H54 (cell line): ENCODE measurements around the gene CWC15.
"Not testable (repeated sequence)": the region's sequence is repeated elsewhere in the genome, so short reads cannot be mapped to it uniquely, and the experiment has no call there.

Source experiments
- DNase-seq: peaks from one replicate; pipeline ENCODE4 v3.0.0; 2011; ENCODE audit warnings: low spot score, mixed read lengths; ENCODE audit not compliant: insufficient read length
- FAIRE-seq: peaks from 3 replicates; lab custom pipeline; 2011; peaks lifted over from hg19 to GRCh38; lab: Jason Lieb, UNC
- POLR2A ChIP-seq: IDR thresholded peaks from 2 replicates; pipeline ENCODE4 v1.6.1; 2011; ENCODE audit warnings: low read depth, mild to moderate bottlenecking, low read length

The CWC15 gene

DNA sequence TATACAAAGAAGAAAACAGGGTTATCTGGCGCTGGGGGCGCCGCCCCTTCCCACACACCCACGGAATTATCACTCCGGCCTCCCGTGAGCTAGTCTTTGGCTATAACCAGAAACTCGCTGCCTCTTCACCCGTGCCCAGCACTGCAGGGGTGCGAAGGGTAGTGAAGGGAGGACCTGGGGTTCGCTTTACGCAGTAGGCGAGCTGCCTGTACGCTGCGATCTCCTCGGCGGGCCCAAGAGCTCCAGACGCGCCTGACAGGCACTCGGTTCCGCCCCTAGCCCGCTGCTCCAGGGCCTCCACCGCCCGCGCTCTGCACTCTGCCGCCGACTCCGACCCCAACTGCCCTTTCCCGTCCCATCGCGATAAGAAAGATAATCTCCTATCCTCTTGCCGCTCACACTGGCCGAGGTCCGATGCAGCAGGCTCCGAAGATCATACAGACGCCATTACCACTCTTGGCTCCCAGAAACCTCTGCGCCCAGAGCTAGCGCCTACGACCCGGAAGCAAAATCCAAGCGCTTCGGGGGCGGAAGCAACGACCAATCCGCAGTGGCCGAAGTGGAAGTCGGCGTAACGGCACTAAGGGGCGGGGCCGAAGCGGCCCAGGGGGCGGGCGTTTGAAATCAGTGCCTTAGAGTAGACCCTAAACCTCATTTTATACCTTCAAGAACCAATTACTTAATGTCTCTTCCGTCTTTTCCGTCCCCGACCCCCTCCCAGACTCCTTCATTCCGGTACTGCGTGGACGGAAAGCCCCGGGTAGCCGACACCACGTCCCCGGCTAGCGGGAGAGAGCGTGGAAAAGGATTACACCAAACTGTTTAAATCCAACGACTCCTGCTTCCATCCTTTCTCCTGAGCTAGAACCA, at the start of gene CWC15, which contains the start of gene KDM4D:
Gene CWC15 (minus strand): TSS at position 458 of the 870 bp plus-strand sequence. CDS start 1,371 bp downstream, outside the sequence.
Gene KDM4D (plus strand): TSS at position 611 of the 870 bp plus-strand sequence. CDS start 23,664 bp downstream, outside the sequence.
- TF ChIP-seq POLR2A: peak; percentile 64
- FAIRE-seq (peak; percentile 93), DNase-seq (peak; percentile 70)

DNA sequence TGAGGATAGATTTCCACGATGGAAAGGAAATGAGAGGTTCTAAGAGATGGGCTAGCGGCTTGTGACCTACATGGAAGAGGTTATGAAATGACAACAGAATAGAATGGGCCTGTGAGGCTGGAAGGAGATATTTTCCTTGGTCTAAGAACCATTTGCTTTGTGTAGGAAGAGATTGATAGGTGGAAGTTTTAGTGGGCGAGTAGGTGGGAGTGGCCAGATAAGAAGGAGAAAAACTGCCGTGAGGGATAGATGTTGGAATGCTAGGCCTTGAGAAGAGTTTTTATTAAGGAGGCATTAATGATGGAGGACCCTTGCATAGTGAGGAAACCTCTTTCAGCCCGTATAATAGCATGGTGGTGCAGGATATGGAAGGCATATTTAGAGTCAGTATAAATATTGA, 48.1 kb upstream of the CWC15 start:
- DNase-seq, FAIRE-seq: not testable (repeated sequence)

DNA sequence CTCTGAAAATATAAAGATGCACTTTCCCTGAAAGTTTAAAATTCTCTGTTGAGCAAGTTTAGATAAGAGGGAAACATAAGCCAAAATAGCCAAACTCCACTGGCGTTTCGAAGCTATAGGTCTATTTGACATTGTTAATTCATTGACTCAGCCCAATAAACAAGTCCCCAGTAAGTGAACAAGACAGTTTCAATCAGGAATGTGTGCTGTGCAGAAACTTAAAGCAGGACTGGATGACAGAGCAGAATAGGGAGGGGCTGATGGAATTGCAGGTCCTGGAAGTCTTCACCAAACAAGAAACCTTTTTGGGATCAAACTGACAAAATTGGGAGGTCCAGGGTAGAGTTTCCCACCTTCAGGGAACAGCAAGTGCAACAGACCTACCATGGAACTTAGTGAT, 42.8 kb upstream of the CWC15 start:
- FAIRE-seq (no peak), DNase-seq (no peak)

DNA sequence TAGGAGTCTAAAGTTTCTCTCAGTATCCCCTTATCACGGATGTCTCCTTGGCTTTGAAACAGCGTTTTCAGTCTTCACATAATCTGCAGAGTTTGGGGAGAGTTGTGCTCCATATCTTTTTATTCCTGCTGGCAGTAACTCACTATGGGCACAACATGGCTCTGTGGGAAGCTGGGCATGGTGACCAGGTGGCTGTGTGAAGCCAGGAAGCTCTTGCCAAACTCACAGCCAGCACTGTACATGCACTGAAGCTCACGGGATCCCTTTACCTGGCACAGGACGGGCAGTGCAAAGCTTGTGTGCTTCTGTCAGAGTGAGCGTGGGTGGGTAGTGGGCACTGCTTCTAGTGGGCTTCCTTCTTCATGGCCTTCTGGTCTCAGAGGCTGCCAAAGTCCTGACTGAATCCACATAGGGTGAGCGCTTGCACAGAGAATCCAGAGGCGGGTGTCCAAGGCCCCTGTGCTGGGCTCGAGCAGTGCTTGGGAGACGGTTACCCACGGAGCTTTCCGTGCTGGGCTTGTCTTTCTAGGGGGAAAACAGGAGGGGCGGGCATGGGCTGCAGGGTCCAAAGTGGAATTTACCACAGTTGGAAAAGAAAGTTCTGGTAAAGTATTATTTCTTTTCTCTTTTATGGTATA, 40.9 kb upstream of the CWC15 start:
- no peak for FAIRE-seq
- no peak for TF ChIP-seq POLR2A
- no peak for DNase-seq

More for the DNA sequence above, 42.8 kb upstream of the CWC15 start:
- no peak for TF ChIP-seq POLR2A

DNA sequence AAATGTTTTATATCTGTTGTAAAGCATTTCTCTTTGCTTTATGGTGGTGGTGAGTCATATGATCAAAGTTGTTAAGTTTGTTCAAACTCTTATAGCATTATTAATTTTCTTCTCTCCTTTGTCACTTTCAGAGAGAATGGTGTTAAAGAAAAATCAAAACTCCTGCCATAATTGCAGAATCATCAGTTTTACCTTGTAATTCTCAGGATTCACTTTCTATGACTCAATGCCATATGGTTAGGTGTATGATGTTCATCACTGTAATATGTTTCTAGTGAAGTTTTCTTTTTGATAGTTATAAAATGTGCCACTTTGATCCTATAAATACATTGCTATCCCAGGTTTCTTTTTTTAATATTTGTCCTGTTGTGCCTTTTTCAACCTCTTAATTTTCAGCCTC, 38.0 kb upstream of the CWC15 start:
- no peak for TF ChIP-seq POLR2A
- DNase-seq: no peak
- no peak for FAIRE-seq

DNA sequence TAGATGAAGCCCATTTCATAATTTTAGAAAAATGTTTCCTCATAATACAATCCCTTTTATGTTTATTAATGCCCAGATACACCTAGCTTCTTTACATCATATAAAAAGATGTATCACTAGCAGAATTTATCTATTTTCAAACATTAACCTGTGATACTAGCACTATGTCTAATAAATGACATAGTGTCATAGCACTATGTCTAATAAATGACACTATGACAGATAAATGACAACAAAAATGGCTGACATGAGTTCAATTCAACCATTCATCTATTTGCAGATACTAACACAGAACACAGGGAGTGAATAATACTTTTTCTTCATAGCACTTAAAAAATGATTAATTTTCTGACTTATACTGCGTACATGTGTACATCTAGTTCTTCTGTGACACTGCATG, 32.3 kb upstream of the CWC15 start:
- no peak for TF ChIP-seq POLR2A
- DNase-seq (no peak), FAIRE-seq (no peak)

DNA sequence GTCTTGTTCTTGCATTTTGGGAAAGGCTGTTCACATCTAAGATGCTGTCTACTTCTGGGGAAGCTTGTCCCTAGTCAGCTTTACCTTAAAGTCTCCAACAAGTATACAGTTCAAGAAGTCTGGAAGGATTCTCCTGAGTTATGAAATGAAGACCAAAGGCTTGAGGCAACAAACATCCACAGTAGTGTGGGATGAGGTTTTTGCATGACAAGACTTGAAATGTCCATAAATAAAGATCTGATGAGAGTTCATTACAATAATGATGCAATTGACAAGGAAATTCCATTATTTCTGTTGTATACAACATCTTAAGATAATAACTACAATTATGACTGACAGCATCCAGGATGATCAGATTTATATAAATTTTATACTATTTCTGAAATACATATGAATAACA, 30.4 kb upstream of the CWC15 start:
- no peak for TF ChIP-seq POLR2A
- DNase-seq (no peak), FAIRE-seq (no peak)

DNA sequence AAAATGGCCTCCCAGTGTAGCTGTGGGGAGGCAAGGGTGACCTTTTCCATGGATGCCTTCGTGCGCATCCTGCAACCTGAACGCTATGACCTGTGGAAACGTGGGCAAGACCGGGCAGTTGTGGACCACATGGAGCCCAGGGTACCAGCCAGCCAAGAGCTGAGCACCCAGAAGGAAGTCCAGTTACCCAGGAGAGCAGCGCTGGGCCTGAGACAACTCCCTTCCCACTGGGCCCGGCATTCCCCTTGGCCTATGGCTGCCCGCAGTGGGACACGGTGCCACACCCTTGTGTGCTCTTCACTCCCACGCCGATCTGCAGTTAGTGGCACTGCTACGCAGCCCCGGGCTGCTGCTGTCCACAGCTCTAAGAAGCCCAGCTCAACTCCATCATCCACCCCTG, 24.9 kb upstream of the CWC15 start:
- no peak for TF ChIP-seq POLR2A
- FAIRE-seq: no peak
- DNase-seq: no peak

DNA sequence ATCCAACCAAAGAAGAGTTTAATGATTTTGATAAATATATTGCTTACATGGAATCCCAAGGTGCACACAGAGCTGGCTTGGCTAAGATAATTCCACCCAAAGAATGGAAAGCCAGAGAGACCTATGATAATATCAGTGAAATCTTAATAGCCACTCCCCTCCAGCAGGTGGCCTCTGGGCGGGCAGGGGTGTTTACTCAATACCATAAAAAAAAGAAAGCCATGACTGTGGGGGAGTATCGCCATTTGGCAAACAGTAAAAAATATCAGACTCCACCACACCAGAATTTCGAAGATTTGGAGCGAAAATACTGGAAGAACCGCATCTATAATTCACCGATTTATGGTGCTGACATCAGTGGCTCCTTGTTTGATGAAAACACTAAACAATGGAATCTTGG, 24.1 kb upstream of the CWC15 start:
- no peak for FAIRE-seq
- no peak for TF ChIP-seq POLR2A

DNA sequence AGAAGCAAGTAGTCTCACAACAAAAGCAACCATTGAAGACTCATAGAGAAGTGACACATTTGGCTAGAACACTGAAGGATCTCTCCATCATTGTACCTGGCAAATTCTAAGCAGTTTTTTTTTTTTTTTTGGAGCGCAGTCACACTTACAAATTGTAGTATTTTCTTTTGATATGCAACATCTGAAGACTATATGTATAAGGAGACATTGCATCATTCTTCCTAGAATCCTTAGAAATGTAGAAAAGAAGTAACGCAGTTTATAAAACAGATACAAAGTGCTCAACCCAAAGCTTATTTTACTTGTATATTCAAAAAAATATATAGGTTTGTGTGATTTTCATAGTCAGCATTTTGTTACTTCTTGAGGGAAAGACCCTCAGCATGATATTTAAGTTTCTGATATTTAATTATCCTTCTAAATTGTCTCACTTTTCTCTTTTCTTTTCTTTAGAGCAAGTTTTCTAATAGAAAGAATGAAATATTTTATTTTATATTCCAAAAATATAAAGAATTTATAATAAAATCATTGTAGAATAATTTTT, 20.1 kb upstream of the CWC15 start:
- TF ChIP-seq POLR2A: no peak
- DNase-seq: no peak

More for the DNA sequence above, 24.1 kb upstream of the CWC15 start:
- DNase-seq: no peak

DNA sequence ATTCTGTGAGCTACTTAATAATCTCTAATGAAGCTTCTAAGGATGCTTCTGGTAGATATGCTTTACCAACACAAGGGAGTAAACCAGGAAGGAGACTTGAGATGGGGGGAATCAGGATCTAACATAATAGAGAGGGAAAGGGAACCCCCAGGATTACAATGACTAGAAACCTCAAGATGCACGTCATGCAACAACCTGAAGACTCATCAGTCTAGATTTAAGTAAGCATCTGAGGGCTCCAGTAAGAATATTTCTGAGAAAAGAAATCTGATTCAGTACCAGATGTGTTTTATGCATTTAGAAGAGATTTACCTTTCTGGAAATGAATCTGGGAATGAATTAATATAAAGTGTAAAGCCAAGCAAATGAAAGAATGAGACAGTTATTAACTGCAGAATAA, 15.4 kb upstream of the CWC15 start:
- no peak for FAIRE-seq
- no peak for TF ChIP-seq POLR2A

More for the DNA sequence above, 20.1 kb upstream of the CWC15 start:
- no peak for FAIRE-seq

DNA sequence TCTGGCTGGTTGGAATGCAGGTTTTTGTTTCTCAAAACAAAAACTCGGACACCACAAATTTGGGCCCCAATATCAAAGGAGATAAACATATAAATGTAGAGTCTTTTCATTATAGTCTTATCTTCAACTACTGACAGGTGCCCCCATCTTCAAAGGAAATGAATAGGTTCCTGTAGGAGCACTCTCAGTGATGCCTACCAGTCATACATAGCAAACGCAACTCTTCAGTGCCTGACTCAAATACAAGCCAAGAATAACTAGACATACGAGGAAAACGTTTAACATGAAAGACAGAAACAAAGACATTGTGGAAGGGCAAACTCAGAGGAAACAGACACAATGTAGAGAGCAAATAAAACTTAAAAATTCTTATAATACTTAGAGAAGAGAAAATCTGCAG, 14.0 kb upstream of the CWC15 start:
- FAIRE-seq: no peak

More for the DNA sequence above, 15.4 kb upstream of the CWC15 start:
- DNase-seq: no peak

DNA sequence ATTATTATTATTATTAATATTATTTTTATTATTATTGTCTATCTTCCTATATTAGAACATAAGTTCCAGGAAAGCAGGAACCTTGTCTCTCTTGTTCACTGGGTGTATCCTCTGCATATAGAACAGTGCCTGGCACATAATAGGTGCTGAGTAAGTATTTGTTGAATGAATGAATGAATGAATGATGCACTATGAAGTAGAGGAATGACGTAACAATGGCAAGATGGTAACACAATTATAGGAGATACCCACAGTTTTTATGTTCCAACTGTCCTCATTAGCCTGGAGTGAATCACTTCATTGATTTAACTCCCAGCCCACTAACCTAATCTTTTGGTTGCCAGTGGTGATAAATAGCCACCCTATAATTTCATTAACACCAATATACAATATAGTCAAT, 2.2 kb upstream of the CWC15 start:
- DNase-seq: no peak
- FAIRE-seq: no peak
- no peak for TF ChIP-seq POLR2A

More for the DNA sequence above, 14.0 kb upstream of the CWC15 start:
- no peak for TF ChIP-seq POLR2A
- no peak for DNase-seq

DNA sequence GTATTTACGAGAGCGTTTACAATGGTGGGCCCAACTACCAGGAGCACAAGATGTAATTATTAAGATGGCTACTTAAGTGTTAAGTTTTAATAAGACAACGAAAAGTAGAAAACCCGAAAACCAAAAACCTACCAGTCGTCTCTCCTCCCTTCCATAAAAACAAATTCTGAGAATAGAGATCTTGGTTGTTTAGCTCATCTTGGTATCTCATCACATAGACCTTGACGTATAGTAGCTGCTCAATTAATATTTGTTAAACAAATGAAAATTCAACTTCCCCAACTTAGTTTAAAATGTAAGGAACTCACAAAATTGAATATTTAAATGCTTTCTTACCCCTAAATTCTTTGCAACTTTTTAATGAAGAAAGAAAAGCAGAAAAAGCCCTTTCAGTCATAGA, 822 bp upstream of the CWC15 start:
- TF ChIP-seq POLR2A: no peak
- FAIRE-seq (no peak), DNase-seq (no peak)
